Uterus (tissue), 2 donors: ENCODE measurements around the gene SACS.

Experiments
- POLR2A ChIP-seq, 2 donors: fragments of 450-650 bp; IDR thresholded peaks; one replicate each; pipeline ENCODE4 v1.6.1; 2016; ENCODE audit warnings: antibody characterized with exemption in 2 of 2, mild to moderate bottlenecking in 1 of 2, moderate library complexity in 1 of 2
- TF ChIP-seq, protein P1 (sequence below), 4 experiments: fragments of 200-600 bp in 2 of 4; fragments of 450-650 bp in 2 of 4; sonication (generic) in 2 of 4; IDR thresholded peaks; one replicate each; pipeline ENCODE4 v1.5.1; 2016 to 2019; ENCODE audit warnings: antibody characterized with exemption in 4 of 4, mild to moderate bottlenecking in 2 of 4, moderate library complexity in 1 of 4

DNA sequence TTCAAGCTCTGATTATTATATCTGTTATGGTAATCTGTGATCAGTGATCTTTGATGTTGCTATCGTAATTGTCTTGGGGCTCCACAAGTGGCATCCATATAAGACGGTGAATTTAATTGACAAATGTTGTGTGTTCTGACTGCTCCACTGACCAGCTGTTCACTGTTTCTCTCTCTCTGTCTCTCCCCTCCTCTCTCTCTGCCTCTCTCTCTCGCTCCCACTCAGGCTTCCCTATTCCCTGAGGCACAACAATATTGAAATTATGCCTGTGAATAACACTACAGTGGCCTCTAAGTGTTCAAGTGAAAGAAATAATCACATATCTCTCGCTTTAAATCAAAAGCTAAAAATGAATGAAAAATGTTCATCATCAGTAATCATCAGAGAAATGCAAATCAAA, 4.4 kb upstream of the SACS start:
- TF ChIP-seq, protein P1, sequence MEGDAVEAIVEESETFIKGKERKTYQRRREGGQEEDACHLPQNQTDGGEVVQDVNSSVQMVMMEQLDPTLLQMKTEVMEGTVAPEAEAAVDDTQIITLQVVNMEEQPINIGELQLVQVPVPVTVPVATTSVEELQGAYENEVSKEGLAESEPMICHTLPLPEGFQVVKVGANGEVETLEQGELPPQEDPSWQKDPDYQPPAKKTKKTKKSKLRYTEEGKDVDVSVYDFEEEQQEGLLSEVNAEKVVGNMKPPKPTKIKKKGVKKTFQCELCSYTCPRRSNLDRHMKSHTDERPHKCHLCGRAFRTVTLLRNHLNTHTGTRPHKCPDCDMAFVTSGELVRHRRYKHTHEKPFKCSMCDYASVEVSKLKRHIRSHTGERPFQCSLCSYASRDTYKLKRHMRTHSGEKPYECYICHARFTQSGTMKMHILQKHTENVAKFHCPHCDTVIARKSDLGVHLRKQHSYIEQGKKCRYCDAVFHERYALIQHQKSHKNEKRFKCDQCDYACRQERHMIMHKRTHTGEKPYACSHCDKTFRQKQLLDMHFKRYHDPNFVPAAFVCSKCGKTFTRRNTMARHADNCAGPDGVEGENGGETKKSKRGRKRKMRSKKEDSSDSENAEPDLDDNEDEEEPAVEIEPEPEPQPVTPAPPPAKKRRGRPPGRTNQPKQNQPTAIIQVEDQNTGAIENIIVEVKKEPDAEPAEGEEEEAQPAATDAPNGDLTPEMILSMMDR (IDR thresholded peaks at IDR 0.05): no peak
- TF ChIP-seq POLR2A (IDR thresholded peaks at IDR 0.05): no peak
